ENCODE results near the gene FAM131A.
A peak's percentile ranks its signal among the peaks of the same experiment; 100 is the strongest.

FAM131A gene

GRCh38 chr3:184366619-184367289, 29.4 kb downstream of the FAM131A start:
- Mint-ChIP-seq H3K36me3 (ENCODE audit: low read depth) (peaks cover 60% of the 10 kb centered on the region), H3K9me3 (no peaks in the 10 kb centered on the region), H3K27me3 (no peaks in the 10 kb centered on the region), H3K27ac (no peak overlapping the region), H3K4me1 (ENCODE audit: low read depth) (peaks cover 30% of the 10 kb centered on the region), H3K4me3 (no peak overlapping the region)

GRCh38 chr3:184368116-184368515, 30.7 kb downstream of the FAM131A start:
- Mint-ChIP-seq H3K36me3 (ENCODE audit: low read depth) (peaks cover 60% of the 10 kb centered on the region), H3K4me1 (ENCODE audit: low read depth) (peaks cover 30% of the 10 kb centered on the region), H3K27me3 (no peaks in the 10 kb centered on the region), H3K27ac (peak overlapping the region; percentile 0), H3K9me3 (no peaks in the 10 kb centered on the region), H3K4me3 (no peak overlapping the region)

GRCh38 chr3:184368586-184369183, 31.3 kb downstream of the FAM131A start:
- no peaks in the 10 kb centered on the region for H3K9me3 Mint-ChIP-seq
- H3K27me3 Mint-ChIP-seq = no peaks in the 10 kb centered on the region
- no peak overlapping the region for H3K4me3 Mint-ChIP-seq
- H3K36me3 Mint-ChIP-seq (ENCODE audit: low read depth) = peaks cover 54% of the 10 kb centered on the region
- no peak overlapping the region for H3K27ac Mint-ChIP-seq
- peaks cover 24% of the 10 kb centered on the region for H3K4me1 Mint-ChIP-seq (ENCODE audit: low read depth)

DNA sequence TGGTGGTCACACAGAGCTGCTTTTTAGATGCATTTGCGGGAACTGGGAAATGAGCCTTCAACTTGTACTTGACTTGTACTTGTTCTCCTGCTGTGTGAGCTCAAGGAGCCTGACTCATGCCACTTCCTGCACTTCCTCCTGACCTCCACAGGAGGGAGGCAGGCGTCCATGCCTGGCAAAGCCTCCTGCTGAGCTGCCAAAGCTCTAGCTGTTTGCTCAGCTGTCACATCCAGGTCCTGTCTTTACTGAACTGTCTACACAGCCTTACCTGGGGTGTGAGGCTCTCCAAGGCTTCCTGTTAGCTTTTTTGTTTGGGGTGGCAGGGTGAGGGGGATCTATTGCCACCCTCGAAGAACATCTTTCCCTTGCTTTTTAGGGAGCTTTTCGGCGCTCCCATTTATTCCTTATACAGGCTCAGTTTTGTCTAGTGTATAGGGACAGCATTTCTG, 34.2 kb downstream of the FAM131A start:
- H3K27ac Mint-ChIP-seq = no peak overlapping the region
- H3K27me3 Mint-ChIP-seq = no peaks in the 10 kb centered on the region
- no peak overlapping the region for H3K4me3 Mint-ChIP-seq
- H3K36me3 Mint-ChIP-seq (ENCODE audit: low read depth) = peaks cover 33% of the 10 kb centered on the region
- H3K4me1 Mint-ChIP-seq (ENCODE audit: low read depth) = peaks cover 2% of the 10 kb centered on the region
- no peaks in the 10 kb centered on the region for H3K9me3 Mint-ChIP-seq

GRCh38 chr3:184372296-184372821, 35.0 kb downstream of the FAM131A start:
- no peak overlapping the region for H3K27ac Mint-ChIP-seq
- H3K36me3 Mint-ChIP-seq (ENCODE audit: low read depth) = peaks cover 25% of the 10 kb centered on the region
- no peaks in the 10 kb centered on the region for H3K9me3 Mint-ChIP-seq
- no peak overlapping the region for H3K4me3 Mint-ChIP-seq
- no peaks in the 10 kb centered on the region for H3K4me1 Mint-ChIP-seq (ENCODE audit: low read depth)
- peaks cover under 1% of the 10 kb centered on the region for H3K27me3 Mint-ChIP-seq

GRCh38 chr3:184372911-184373310, 35.5 kb downstream of the FAM131A start:
- Mint-ChIP-seq H3K36me3 (ENCODE audit: low read depth) (peaks cover 21% of the 10 kb centered on the region), H3K27me3 (peaks cover 5% of the 10 kb centered on the region), H3K4me3 (no peak overlapping the region), H3K27ac (no peak overlapping the region), H3K9me3 (no peaks in the 10 kb centered on the region), H3K4me1 (ENCODE audit: low read depth) (no peaks in the 10 kb centered on the region)

DNA sequence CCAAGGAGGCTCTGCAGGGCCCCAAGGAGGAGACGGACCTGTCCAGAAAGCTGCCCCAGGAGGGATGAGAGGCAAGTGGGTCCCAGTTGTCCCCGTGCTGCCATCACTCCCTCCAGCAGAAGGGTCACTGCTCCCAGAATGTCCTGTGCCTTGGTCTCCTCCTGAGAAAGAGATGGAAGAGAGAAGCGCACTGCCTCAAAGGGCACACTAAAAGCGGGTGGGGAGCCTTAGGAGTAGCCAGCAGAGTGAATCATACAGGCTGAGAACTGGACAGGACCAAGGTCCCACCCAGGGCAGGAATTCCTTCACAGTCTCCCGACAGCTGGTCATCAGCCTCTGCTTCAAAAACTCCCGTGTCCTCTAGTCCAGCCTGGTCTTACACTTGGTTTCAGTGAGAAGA, 36.0 kb downstream of the FAM131A start:
- Mint-ChIP-seq H3K27ac (no peak overlapping the region), H3K36me3 (ENCODE audit: low read depth) (peaks cover 16% of the 10 kb centered on the region), H3K4me3 (no peak overlapping the region), H3K9me3 (no peaks in the 10 kb centered on the region), H3K27me3 (peaks cover 11% of the 10 kb centered on the region), H3K4me1 (ENCODE audit: low read depth) (no peaks in the 10 kb centered on the region)

DNA sequence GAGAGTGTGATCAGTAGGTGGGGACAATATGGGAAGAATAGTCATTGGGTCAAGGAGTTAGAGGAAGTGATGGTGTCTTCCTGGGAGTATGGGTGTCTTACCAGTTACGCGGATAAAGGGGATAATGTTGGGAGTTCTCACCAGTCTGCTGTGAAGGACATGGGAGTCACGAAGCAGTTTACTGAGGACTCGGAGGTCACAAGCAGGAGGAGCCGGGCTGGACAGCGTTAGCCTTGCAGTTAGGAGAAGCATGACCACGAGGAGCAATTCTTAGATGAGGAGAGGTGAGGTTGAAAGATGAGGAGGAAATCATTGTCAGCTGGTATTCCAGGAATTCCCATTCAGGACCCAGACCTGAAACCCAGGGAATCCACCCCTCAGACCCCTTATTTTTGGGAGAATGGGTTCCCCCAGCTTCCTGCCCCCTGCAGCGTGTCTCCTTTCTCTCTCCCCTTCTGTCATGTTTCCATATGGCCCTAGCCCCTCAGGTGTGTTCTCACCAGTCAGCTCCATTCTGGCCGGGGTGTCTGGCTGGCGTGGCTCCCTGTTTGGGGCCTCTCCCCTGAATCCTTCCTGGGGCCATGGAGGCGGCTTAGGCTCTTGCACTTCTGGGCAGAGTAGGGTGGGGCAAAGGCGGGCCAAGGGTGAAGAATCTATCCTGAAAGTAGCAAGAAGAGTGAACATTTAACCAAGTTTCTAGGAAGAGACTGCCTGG, 38.5 kb downstream of the FAM131A start:
- H3K4me3 Mint-ChIP-seq = no peak overlapping the region
- H3K27ac Mint-ChIP-seq = no peak overlapping the region
- peaks cover 23% of the 10 kb centered on the region for H3K27me3 Mint-ChIP-seq
- H3K4me1 Mint-ChIP-seq (ENCODE audit: low read depth) = peaks cover 7% of the 10 kb centered on the region
- no peaks in the 10 kb centered on the region for H3K36me3 Mint-ChIP-seq (ENCODE audit: low read depth)
- no peaks in the 10 kb centered on the region for H3K9me3 Mint-ChIP-seq

- Mint-ChIP-seq H3K27ac (no peak overlapping the region), H3K36me3 (ENCODE audit: low read depth) (no peaks in the 10 kb centered on the region), H3K4me1 (ENCODE audit: low read depth) (peaks cover 8% of the 10 kb centered on the region), H3K4me3 (no peak overlapping the region), H3K27me3 (peaks cover 38% of the 10 kb centered on the region), H3K9me3 (no peaks in the 10 kb centered on the region)
These were observed 40.0 kb downstream of the FAM131A start for GRCh38 chr3:184377374-184377773.

GRCh38 chr3:184377882-184378445, 40.6 kb downstream of the FAM131A start, which contains the start of gene THPO:
Gene THPO, minus strand, starts transcription at chr3:184378207. Its CDS starts 1,948 bp downstream, at chr3:184376259.
- Mint-ChIP-seq H3K9me3 (no peaks in the 10 kb centered on the region), H3K27ac (peak within 1 kb of the TSS; percentile 6), H3K4me3 (peak within 1 kb of the TSS; percentile 61), H3K27me3 (peaks cover 44% of the 10 kb centered on the region), H3K36me3 (ENCODE audit: low read depth) (no peaks in the 10 kb centered on the region), H3K4me1 (ENCODE audit: low read depth) (peaks cover 8% of the 10 kb centered on the region)

GRCh38 chr3:184378651-184379357, 41.4 kb downstream of the FAM131A start:
- H3K4me1 Mint-ChIP-seq (ENCODE audit: low read depth) = peaks cover 8% of the 10 kb centered on the region
- H3K27me3 Mint-ChIP-seq = peaks cover 48% of the 10 kb centered on the region
- H3K4me3 Mint-ChIP-seq = peak overlapping the region; percentile 61
- peak overlapping the region; percentile 6 for H3K27ac Mint-ChIP-seq
- no peaks in the 10 kb centered on the region for H3K9me3 Mint-ChIP-seq
- no peaks in the 10 kb centered on the region for H3K36me3 Mint-ChIP-seq (ENCODE audit: low read depth)

GRCh38 chr3:184379358-184380184, 42.2 kb downstream of the FAM131A start, which contains the start of gene CHRD:
Gene CHRD, plus strand, starts transcription at chr3:184380054. Its CDS starts 265 bp downstream, at chr3:184380319.
- Mint-ChIP-seq H3K4me1 (ENCODE audit: low read depth) (peaks cover 8% of the 10 kb centered on the region), H3K9me3 (no peaks in the 10 kb centered on the region), H3K27ac (no peak within 1 kb of the TSS), H3K4me3 (peak within 1 kb of the TSS; percentile 67), H3K27me3 (peaks cover 54% of the 10 kb centered on the region), H3K36me3 (ENCODE audit: low read depth) (no peaks in the 10 kb centered on the region)

- Mint-ChIP-seq H3K27ac (no peak overlapping the region), H3K4me1 (ENCODE audit: low read depth) (peaks cover 8% of the 10 kb centered on the region), H3K27me3 (peaks cover 54% of the 10 kb centered on the region), H3K36me3 (ENCODE audit: low read depth) (no peaks in the 10 kb centered on the region), H3K9me3 (no peaks in the 10 kb centered on the region), H3K4me3 (no peak overlapping the region)
These were observed 42.8 kb downstream of the FAM131A start for GRCh38 chr3:184380185-184380626.
